ENCODE data around the gene CC2D2B. TPM values are rescaled to one million over a fixed set of nuclear protein-coding genes. Genes with fewer than 3 reads are reported as not detected.

CC2D2B gene
- total and polyA plus RNA-seq, 2 experiments from 2014 or later, result 0.24 to 0.92 TPM

- Mint-ChIP-seq H3K27ac (no peak overlapping the region), H3K36me3 (ENCODE audit: low read depth) (peaks cover 69% of the 10 kb centered on the region), H3K9me3 (peaks cover 34% of the 10 kb centered on the region), H3K27me3 (ENCODE audit: insufficient read depth, low read depth, poor library complexity) (no peaks in the 10 kb centered on the region), H3K4me3 (no peak overlapping the region), H3K4me1 (no peaks in the 10 kb centered on the region)
- H3K4me2 ChIP-seq, result no peak overlapping the region
- no peaks in the 10 kb centered on the region for H3F3A ChIP-seq (replicated peaks; ENCODE audit: low read depth)
- H3K79me2 ChIP-seq (replicated peaks; ENCODE audit: insufficient read depth), result no peaks in the 10 kb centered on the region
- H4K20me1 ChIP-seq (replicated peaks; ENCODE audit: insufficient read depth), result no peaks in the 10 kb centered on the region
- H3K27me3 ChIP-seq (ENCODE audit: insufficient read depth), result no peaks in the 10 kb centered on the region
- H2AFZ ChIP-seq, result no peak overlapping the region
- H3K4me1 ChIP-seq (ENCODE audit: insufficient read depth), result no peaks in the 10 kb centered on the region
- DNase-seq (ENCODE audit: low spot score), result no peak
- TF ChIP-seq NANOG (IDR thresholded peaks at IDR 0.05; ENCODE audit: borderline replicate concordance) (no peak), ETS1 (IDR thresholded peaks at IDR 0.05) (no peak), POLR2AphosphoS5 (IDR thresholded peaks at IDR 0.05; ENCODE audit: low read depth) (no peak), STAT1 (IDR thresholded peaks at IDR 0.05; ENCODE audit: unreplicated experiment) (no peak), ZNF462 (CRISPR knock-in tag; IDR thresholded peaks at IDR 0.05) (no peak), JUNB (IDR thresholded peaks at IDR 0.05; ENCODE audit: unreplicated experiment) (no peak)
- no peaks in the 10 kb centered on the region for H3K9me2 ChIP-seq (ENCODE audit: insufficient read depth)
- ATAC-seq, result no peak
- no peak overlapping the region for H3K4me3 ChIP-seq
- no peaks in the 10 kb centered on the region; the same call in none of the 2 replicates for H3K36me3 ChIP-seq (ENCODE audit: insufficient read depth)
- no peak overlapping the region for H3K27ac ChIP-seq (ENCODE audit: low read depth)
These were observed 29.9 kb upstream of the CC2D2B start for GRCh38 chr10:95877881-95878280.

- Mint-ChIP-seq H3K9me3 (peaks cover 12% of the 10 kb centered on the region), H3K27ac (no peak overlapping the region), H3K4me1 (no peaks in the 10 kb centered on the region), H3K4me3 (no peak overlapping the region), H3K27me3 (ENCODE audit: insufficient read depth, low read depth, poor library complexity) (no peaks in the 10 kb centered on the region), H3K36me3 (ENCODE audit: low read depth) (peaks cover 41% of the 10 kb centered on the region)
- Histone ChIP-seq H4K20me1 (replicated peaks; ENCODE audit: insufficient read depth) (no peaks in the 10 kb centered on the region), H3K36me3 (ENCODE audit: insufficient read depth) (no peaks in the 10 kb centered on the region; the same call in 1 of the 2 replicates), H3K27me3 (ENCODE audit: insufficient read depth) (no peaks in the 10 kb centered on the region), H3K4me3 (no peak overlapping the region), H3K9me2 (ENCODE audit: insufficient read depth) (no peaks in the 10 kb centered on the region), H3K79me2 (replicated peaks; ENCODE audit: insufficient read depth) (no peaks in the 10 kb centered on the region), H3K27ac (ENCODE audit: low read depth) (no peak overlapping the region), H3K4me1 (ENCODE audit: insufficient read depth) (no peaks in the 10 kb centered on the region), H3K4me2 (no peak overlapping the region), H2AFZ (no peak overlapping the region), H3F3A (replicated peaks; ENCODE audit: low read depth) (no peaks in the 10 kb centered on the region)
- ATAC-seq (no peak), DNase-seq (ENCODE audit: low spot score) (no peak)
- TF ChIP-seq STAT1 (IDR thresholded peaks at IDR 0.05; ENCODE audit: unreplicated experiment) (no peak), REST (IDR thresholded peaks at IDR 0.05; ENCODE audit: unreplicated experiment) (no peak), ZNF331 (CRISPR knock-in tag; IDR thresholded peaks at IDR 0.05; ENCODE audit: low read depth) (no peak), ETS1 (IDR thresholded peaks at IDR 0.05) (no peak), ZNF114 (CRISPR knock-in tag; IDR thresholded peaks at IDR 0.05) (no peak)
These were observed 27.1 kb upstream of the CC2D2B start for GRCh38 chr10:95880704-95881103.

All from GM23338 (cell line).